Activated CD8-positive, alpha-beta memory T cell treated with anti-CD3 and anti-CD28 coated beads for 1 hour (primary cell): Measurements from ENCODE around the gene RGS14.
"Not testable (repeated sequence)": the region's sequence is repeated elsewhere in the genome, so short reads cannot be mapped to it uniquely, and the experiment has no call there.

Experiments used
- DNase-seq, 2 donors: peaks; one replicate each; pipeline ENCODE4 v3.0.0-alpha.2; 2020; ENCODE audit warnings: low read depth in 1 of 2; ENCODE audit errors: extremely low read depth in 1 of 2

RGS14 gene

DNA sequence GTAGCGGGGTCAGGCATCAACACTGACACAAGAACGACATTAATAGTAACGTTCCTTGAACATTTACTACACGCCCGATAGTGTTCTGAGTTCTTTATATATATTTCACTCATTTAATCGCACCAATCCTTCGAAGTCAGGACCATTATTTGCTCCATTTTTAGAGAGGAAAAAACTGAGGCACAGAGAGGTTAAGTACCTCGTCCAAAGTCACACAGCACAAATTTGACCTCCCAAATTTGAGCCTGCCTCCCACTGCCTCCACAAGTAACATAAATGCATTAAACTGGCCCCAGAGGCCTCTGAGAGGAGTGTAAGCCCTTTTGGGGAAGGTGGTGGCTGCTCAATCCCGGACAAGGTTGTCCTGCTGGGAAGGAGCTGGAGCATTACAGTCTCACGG lies 5.8 kb downstream of the RGS14 start:
- DNase-seq: no peak

DNA sequence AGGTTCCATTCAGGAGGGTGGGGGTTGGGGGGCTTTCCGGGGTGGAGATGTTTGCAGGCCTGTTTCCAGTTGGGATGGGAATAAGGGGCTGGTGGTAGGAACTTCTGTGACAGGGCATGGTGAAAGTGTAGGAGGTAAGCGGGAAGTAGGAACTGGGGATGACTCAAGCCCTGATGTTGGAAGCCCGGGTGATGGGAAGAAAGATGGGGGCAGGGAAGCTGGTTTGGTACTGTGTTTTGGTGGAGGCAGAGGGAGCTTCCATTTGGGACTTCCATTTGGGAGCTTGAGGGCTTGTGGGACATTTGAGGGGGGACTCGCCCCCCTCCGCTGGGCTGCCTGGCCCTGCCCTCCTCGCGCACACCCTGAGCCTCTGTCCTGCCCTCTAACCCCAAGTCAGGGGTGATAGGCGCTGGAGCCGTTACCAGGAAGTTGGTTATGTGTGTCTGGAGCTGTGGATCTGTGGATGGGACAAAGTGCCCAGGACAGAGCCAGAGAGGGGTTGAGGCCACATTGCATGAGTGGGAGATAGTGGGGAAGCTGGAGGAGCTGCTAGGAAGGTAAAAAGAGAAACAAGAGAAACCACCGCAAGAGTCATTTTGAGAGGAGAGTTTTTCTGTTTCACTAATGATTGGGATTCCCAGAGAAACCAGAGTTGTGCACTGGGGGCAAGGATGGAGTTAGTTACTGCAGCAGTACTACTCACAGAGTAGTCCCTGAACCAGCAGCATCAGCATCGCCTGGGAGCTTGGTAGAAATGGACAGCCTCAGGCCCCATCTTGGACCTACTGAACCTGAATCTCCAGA lies 6.6 kb downstream of the RGS14 start:
- DNase-seq: no peak

DNA sequence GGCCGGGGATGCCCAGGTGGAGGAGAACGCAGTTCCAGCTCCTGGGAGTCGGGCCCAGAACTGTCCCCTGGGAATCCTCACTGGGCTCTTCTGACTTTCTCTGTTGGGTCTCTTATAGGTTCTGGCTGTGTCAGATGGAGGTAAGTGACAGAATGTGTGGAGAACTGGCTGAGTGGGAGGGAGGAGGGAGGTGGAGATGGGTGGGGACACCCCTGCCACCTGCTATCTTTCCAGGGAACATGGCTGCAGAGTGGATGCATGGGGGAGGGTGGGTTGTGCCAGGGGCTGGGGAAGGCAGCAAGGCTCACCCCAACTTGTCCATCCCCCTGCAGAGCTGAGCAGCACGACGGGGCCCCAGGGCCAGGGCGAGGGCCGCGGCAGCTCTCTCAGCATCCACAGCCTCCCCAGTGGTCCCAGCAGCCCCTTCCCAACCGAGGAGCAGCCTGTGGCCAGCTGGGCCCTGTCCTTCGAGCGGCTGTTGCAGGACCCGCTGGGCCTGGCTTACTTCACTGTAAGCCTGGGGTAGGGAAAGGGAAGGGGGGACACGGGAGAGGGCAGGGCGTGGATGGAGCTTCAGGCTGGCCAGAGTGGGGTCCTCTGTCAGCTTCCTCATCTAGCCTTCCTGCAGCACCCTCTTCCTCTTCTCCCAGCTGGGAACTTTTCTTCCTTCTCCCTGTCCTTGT lies 8.3 kb downstream of the RGS14 start:
- DNase-seq: no peak

DNA sequence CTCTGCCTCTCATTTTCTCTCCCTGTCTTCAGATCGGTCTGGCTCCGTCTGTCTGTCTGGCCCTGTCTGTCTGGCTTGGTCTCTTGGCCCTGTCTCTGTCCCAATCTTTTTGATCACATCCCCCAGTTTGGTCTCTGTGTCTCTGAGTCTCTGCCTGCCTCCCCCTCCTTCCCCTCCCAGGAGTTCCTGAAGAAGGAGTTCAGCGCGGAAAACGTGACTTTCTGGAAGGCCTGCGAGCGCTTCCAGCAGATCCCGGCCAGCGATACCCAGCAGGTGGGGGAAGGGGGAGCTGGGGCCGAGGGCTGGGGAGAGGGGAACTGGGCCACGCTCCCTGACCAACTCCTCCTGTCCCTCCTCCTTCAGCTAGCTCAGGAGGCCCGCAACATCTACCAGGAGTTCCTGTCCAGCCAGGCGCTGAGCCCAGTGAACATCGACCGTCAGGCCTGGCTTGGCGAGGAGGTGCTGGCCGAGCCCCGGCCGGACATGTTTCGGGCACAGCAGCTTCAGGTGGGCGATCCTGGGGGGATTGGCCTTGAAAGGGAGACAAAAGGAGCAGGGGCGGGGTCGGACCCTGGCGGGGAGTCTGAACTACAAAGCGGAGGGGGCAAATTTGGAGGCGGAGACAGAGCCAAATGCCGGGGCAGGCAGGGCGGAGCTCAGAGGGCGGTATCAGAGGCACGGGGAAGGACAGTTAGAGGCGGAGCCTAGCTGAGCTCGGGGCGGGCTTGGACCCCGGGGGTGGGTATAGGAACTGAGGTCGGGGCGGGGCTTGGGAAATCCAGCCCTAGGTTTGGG lies 9.0 kb downstream of the RGS14 start:
- DNase-seq: no peak

DNA sequence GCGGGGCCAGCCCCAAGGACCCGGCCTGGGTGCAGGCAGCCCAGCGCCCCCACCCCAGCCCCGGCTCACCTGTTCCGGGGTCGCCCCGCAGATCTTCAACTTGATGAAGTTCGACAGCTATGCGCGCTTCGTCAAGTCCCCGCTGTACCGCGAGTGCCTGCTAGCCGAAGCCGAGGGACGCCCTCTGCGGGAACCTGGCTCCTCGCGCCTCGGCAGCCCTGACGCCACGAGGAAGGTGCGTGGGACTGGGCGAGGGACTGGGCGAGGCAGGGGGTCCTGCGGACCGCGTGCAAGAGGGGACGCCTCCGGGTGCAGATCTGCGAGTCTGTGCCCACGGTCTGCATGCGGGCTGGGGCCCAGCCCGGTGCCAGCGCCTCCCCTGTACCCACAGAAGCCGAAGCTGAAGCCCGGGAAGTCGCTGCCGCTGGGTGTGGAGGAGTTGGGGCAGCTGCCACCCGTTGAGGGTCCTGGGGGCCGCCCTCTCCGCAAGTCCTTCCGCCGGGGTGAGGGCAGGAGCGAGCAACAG lies 9.7 kb downstream of the RGS14 start:
- no peak for DNase-seq

DNA sequence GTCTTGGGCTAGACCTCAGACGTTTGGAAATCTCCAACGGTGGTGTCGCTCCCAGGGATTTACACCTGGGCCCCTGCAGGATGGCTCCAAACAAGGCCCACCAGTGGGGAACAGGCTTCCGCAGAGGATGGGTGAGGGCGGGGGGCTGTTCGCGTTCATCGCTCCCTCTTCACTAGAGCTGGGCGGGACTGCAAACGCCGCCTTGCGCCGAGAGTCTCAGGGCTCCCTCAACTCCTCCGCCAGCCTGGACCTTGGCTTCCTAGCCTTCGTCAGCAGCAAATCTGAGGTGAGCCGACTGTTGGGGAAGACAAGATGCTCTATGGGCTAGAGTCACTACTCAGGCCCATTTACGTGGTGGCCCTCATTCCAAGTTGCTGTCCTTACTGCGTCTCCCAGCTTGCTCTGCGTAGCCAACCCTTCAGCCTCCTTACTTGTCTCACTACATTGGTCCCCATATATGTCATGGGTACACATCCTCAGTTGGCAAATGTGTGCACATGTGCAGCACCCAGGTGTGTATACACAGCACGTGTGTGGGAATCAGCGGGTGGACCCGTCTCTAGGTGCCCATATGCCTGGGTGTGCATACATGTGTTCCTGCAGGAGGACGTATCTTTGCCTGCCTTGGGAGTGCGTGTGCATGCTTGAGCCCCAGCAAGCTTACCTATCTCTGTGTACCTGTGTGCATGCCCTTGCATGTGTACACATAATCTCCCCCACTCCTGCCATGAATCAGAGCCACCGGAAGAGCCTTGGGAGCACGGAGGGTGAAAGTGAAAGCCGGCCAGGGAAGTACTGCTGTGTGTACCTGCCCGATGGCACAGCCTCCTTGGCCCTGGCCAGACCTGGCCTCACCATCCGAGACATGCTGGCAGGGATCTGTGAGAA lies 10.5 kb downstream of the RGS14 start:
- no peak for DNase-seq

DNA sequence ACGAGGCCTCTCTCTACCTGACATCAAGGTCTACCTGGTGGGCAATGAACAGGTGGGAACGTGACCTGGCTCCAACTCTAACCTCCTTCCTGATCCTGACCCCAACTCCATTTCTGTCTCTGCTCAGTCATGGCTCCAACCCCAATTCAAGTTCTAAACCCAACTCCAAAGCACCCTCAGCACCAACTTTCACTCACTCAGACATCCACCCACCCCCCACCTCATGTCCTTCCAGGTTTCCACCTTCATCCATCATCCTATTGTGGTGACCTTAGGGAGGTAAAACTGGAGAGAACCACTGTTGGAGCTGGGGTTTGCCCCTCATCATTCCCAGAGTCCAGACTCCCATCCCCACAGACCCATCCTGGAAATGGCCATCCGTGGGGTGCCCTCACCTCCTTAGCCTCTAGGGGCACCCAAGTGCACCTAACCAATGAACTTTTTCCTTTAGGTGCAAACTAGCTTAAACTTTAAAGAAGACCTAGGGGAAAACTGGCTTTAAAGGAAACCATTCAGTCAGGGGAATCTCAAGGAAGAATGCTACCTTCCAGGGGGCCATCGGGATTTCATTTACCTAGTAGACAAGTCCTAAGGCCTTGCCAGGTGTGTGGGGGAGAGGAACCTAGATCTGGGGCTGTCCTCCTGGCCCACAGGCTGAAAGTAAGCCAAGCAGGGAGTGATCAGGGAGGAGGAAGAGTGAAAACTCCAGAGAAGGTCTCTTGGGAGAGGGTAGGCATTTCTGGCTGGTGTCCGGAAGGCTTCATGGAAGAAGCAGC lies 11.3 kb downstream of the RGS14 start:
- DNase-seq: no peak

DNA sequence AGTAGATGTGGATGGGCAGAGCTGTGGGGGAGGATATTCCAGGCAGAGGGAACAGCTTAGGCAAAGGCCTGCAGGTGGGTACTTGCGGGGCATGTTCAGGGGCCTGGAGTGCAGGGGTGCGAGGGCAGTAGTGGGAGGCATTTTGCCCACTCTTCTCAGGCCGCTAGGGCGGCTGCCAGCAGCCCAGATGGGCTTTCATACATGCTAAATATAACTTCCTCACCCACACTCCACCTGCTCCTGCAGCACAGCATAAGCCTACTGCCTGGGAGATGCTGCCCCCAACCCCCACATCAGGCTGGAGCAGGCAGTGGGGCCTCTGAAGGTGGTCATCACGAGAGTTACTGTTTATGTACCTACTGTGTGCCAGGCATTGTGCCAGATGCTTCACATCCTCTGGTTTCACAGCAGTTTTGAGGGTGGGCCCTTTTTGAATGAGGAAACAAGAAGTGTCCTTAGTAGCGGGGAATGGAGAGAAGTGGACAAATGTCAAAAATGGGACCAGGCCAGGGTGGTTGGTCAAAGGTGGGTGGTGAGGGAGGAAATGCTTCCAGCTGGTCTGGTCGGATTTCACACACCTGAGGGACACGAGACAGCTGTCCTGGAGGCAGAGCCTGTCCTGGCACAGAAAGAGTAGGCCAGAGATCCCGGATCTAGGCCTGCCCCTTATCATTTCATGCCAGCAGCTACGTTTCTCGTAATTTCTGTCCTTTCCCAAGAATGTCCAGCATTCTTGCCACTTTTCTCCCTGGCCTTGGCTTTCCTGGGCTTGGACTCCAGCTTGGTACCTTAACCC lies 12.1 kb downstream of the RGS14 start:
- no peak for DNase-seq

DNA sequence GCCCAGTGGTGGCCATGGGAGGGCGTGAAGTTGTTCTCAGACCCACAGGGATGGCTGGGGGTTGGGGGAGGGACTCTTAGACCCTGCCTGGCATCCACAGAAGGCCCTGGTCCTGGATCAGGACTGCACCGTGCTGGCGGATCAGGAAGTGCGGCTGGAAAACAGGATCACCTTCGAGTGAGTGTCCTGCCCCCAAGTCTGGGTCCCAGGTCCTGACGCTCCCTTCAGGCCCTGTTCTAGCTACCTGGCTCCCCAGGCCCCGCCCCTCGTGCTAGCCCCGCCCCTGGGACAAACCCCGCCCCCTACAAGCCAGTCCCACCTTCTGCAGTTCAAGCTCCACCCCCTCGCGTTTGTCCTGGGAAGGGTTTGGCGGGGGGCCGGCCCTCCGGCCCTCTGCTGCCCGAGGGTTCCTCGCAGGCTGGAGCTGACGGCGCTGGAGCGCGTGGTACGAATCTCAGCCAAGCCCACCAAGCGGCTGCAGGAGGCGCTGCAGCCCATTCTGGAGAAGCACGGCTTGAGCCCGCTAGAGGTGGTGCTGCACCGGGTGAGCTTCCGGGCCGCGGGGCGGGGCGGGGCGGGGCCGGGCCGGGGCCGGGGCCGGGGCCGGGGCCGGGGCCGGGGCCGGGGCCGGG lies 12.9 kb downstream of the RGS14 start:
- DNase-seq: peak in 1 of 2 donors; percentile 46

DNA sequence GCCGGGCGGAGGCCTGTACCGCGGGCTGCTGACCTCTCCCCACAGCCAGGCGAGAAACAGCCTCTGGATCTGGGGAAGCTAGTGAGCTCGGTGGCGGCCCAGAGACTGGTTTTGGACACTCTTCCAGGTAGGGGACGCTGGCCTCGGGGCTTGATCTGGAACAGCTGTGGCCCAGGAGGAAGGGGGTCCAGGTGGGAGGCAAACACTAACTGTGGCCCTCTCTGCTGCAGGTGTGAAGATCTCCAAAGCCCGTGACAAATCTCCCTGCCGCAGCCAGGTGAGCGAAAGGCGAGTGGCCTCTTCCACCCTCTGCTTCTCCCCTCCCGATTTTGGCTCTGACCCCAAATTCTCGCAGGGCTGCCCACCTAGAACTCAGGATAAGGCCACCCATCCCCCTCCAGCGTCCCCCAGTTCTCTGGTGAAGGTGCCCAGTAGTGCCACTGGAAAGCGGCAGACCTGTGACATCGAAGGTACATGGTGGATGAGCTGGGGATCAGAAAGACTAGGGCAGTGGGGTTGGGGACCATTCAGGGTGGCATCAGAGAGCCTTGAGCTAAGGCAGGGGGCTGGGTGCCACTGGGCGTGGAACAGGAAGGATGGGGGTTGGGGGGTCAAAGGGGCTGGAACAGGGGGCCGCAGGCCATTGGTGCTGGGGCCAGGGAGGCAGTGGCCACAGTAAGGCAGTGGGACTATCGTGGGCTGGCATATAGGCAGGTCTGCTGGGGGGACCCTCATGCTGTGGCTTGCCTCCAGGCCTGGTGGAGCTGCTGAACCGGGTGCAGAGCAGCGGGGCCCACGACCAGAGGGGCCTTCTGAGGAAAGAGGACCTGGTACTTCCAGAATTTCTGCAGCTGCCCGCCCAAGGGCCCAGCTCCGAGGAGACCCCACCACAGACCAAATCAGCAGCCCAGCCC lies 13.7 kb downstream of the RGS14 start:
- DNase-seq: no peak

DNA sequence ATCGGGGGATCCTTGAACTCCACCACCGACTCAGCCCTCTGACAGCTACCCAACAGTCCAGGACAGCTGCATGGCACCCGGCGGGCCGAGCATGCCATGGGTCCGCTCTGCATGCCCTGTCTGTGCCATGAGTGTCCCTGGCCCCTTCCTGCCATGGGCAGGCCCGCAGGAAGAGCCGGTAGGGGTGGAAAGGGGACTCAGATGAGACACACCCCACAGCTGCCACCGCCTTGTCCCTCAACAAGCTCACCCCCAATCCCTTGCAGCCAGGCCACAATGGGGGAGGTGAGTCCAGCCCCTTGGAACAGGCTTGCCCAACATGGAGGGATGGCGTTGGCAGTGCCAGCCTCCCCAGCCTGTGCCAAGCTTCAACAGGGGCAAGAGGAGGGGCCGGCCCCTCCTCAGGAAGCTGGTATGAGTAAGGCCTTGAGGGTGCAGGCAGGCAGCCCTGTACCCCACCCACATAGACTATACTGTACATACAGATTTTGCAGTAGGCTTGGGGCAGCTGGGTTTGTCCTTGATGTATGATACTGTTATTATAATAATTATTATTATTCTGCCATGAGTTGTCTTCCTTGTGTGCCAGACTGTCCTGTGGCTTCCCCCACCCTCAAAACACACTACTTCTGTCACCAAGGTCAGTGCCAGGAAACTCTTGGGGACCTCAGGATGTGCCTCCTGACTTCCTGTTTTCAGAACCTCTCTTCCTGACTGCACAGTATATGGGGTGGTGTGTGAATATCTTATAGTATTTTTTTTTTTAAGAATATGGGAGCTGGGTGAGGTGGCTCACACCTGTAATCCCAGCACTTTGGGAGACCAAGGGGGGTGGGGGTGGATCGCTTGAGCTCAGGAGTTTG lies 14.5 kb downstream of the RGS14 start:
- no peak for DNase-seq

DNA sequence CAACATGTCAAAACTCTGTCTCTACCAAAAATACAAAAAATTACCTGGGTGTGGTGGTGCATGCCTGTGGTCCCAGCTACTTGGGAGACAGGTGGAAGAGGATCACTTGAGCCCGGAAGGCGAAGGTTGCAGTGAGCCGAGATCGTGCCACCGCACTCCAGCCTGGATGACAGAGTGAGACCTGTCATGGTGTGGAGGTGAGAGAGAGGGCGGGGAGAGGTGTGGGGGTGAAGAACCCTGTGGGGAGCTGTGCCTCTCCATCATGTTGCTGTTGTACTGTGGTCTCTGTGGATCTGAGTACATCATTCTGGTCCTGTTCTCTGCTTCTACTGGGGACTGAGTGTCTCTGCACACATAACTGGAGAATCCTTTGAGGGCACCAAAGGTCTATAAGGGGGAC lies 15.2 kb downstream of the RGS14 start:
- no peak for DNase-seq

DNA sequence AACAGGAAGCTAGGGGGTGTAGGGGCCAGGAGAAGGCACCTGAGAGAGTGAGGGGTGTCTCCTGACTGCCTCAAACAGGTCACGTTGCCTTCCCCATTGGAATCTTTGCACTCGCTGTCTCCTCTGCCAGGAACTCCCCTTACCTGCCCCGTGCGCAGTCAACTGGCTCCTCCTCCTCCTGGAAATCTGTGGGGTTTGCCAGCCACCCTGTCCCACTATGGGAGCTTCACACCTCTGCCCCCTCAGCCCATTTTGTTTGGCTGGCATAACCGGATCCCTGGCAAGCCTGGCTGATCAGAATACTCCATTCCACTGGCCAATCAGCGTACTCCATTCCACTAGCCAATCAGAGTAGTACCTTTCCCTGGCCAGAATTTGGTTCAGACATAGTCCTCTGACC lies 16.1 kb downstream of the RGS14 start:
- no peak for DNase-seq

DNA sequence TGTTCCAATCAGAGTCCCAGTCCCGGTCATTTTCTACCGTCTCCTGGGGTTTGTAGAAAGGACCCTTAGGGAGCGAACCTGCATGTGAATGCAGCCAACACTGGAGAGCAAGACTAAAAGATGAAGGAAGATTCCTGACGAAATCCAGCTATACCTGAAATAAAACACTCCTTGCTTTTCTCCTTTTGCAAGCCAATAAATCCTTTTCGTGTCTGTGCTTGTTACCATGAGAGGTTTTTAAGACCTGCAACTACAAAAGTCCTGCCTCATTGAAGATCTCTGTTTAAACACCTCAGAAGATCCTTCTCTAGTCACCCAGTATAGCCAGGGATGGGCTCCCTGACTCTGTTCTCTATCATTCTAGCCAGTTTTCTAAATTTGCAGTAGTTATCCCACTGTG lies 16.5 kb downstream of the RGS14 start:
- DNase-seq: no peak

DNA sequence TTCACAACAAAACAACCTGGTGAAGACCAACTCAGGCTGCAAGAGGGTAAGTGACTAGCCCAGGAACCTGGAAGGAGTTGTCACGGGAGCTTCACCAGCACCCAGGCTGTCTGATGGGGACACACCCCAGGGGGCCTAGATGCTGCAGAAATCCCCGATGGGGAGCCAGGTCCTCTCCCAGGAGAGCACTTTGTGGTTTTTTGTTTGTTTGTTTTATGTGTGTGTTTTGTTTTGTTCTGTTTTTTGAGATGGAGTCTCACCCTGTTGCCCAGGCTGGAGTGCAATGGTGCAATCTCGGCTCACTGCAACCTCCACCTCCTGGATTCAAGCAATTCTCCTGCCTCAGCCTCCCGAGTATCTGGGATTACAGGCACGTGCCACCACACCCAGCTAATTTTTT lies 17.8 kb downstream of the RGS14 start:
- DNase-seq: not testable (repeated sequence)

DNA sequence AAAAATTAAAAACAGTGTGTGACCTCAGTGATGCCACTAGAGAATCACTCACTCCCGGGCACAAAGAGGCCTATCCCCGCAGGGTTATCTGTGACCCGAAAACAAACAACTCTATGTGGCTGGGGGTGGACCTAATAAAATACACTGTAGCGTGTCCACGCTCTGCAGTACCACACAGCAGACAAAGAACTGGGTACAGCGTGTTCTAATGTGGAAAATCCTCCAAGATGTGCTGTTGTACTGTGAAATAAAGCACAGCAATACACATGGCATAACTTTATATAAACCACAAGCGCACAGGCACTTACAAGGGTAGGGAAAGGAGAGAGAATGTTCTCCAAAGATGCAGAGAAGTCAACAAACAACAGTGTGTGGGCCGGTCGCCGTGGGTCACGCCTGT lies 18.4 kb downstream of the RGS14 start:
- no peak for DNase-seq
